T-helper 1 cell treated with Interleukin-12 subunit alpha and Interleukin-12 subunit beta and Interleukin-4 antibody, amounts not matched to agents 30 μg/mL and 1 μg/mL, for 36 hours (primary cell): ENCODE results near the gene NBPF4.
"Not testable (repeated sequence)": the region's sequence is repeated elsewhere in the genome, so short reads cannot be mapped to it uniquely, and the experiment has no call there.

Source experiments
- H3K27ac Mint-ChIP-seq: one replicate; pipeline ENCODE4 v1.8.0; 2021; ENCODE audit warnings: mild to moderate bottlenecking, mixed read lengths
- H3K27me3 Mint-ChIP-seq: one replicate; pipeline ENCODE4 v1.8.0; 2021; ENCODE audit warnings: low read depth, mixed read lengths
- H3K36me3 Mint-ChIP-seq: one replicate; pipeline ENCODE4 v1.8.0; 2021; ENCODE audit warnings: low read depth, mixed read lengths
- H3K4me1 Mint-ChIP-seq: one replicate; pipeline ENCODE4 v1.8.0; 2021; ENCODE audit warnings: low read depth, mixed read lengths
- H3K4me3 Mint-ChIP-seq: one replicate; pipeline ENCODE4 v1.8.0; 2021; ENCODE audit warnings: mild to moderate bottlenecking, moderate library complexity, mixed read lengths
- H3K9me3 Mint-ChIP-seq: one replicate; pipeline ENCODE4 v1.8.0; 2021; ENCODE audit warnings: mixed read lengths

The NBPF4 gene

GRCh38 chr1:108217515-108218174 lies 26.2 kb downstream of the NBPF4 start:
- H3K27ac Mint-ChIP-seq, H3K9me3 Mint-ChIP-seq, H3K4me3 Mint-ChIP-seq, H3K36me3 Mint-ChIP-seq, H3K4me1 Mint-ChIP-seq: not testable (repeated sequence)
- peaks cover 21% of the 10 kb centered on the region for H3K27me3 Mint-ChIP-seq

- H3K27ac Mint-ChIP-seq, H3K36me3 Mint-ChIP-seq, H3K4me1 Mint-ChIP-seq, H3K9me3 Mint-ChIP-seq, H3K4me3 Mint-ChIP-seq: not testable (repeated sequence)
- H3K27me3 Mint-ChIP-seq = peaks cover 25% of the 10 kb centered on the region
Measured at GRCh38 chr1:108217007-108217406, 26.9 kb downstream of the NBPF4 start.

- H3K36me3 Mint-ChIP-seq, H3K27ac Mint-ChIP-seq, H3K4me3 Mint-ChIP-seq, H3K4me1 Mint-ChIP-seq, H3K9me3 Mint-ChIP-seq: not testable (repeated sequence)
- H3K27me3 Mint-ChIP-seq = peaks cover 31% of the 10 kb centered on the region
Measured at GRCh38 chr1:108216028-108216890, 27.6 kb downstream of the NBPF4 start.

GRCh38 chr1:108214641-108215465 lies 29.0 kb downstream of the NBPF4 start:
- Mint-ChIP-seq H3K27me3 (peaks cover 38% of the 10 kb centered on the region), H3K4me1 (peaks cover 11% of the 10 kb centered on the region)
- H3K27ac Mint-ChIP-seq, H3K4me3 Mint-ChIP-seq, H3K36me3 Mint-ChIP-seq, H3K9me3 Mint-ChIP-seq: not testable (repeated sequence)

GRCh38 chr1:108211014-108211413 lies 32.9 kb downstream of the NBPF4 start:
- no peaks in the 10 kb centered on the region for H3K36me3 Mint-ChIP-seq

GRCh38 chr1:108209456-108210108 lies 34.3 kb downstream of the NBPF4 start:
- Mint-ChIP-seq H3K36me3 (no peaks in the 10 kb centered on the region), H3K4me1 (peaks cover 9% of the 10 kb centered on the region), H3K9me3 (no peaks in the 10 kb centered on the region), H3K27me3 (peaks cover 66% of the 10 kb centered on the region), H3K27ac (no peak overlapping the region), H3K4me3 (no peak overlapping the region)

More at GRCh38 chr1:108211014-108211413, 32.9 kb downstream of the NBPF4 start:
- Mint-ChIP-seq H3K4me3 (no peak overlapping the region), H3K27ac (no peak overlapping the region), H3K27me3 (peaks cover 57% of the 10 kb centered on the region), H3K9me3 (no peaks in the 10 kb centered on the region), H3K4me1 (peaks cover 11% of the 10 kb centered on the region)

GRCh38 chr1:108208724-108209446 lies 35.0 kb downstream of the NBPF4 start:
- peaks cover 9% of the 10 kb centered on the region for H3K4me1 Mint-ChIP-seq
- no peak overlapping the region for H3K27ac Mint-ChIP-seq
- peaks cover 5% of the 10 kb centered on the region for H3K9me3 Mint-ChIP-seq
- no peak overlapping the region for H3K4me3 Mint-ChIP-seq
- H3K27me3 Mint-ChIP-seq = peaks cover 73% of the 10 kb centered on the region
- H3K36me3 Mint-ChIP-seq = no peaks in the 10 kb centered on the region

- peaks cover 16% of the 10 kb centered on the region for H3K4me1 Mint-ChIP-seq
- H3K9me3 Mint-ChIP-seq, H3K36me3 Mint-ChIP-seq, H3K4me3 Mint-ChIP-seq, H3K27ac Mint-ChIP-seq: not testable (repeated sequence)
- peaks cover 47% of the 10 kb centered on the region for H3K27me3 Mint-ChIP-seq
Measured at GRCh38 chr1:108203582-108203981, 40.3 kb downstream of the NBPF4 start.

GRCh38 chr1:108201687-108202086 lies 42.2 kb downstream of the NBPF4 start:
- Mint-ChIP-seq H3K36me3 (peaks cover 13% of the 10 kb centered on the region), H3K4me1 (peaks cover 30% of the 10 kb centered on the region), H3K27ac (no peak overlapping the region), H3K4me3 (no peak overlapping the region), H3K27me3 (peaks cover 34% of the 10 kb centered on the region), H3K9me3 (peaks cover 6% of the 10 kb centered on the region)

- Mint-ChIP-seq H3K27ac (peak overlapping the region; percentile 79), H3K9me3 (peaks cover 6% of the 10 kb centered on the region), H3K27me3 (peaks cover 24% of the 10 kb centered on the region), H3K4me1 (peaks cover 30% of the 10 kb centered on the region), H3K36me3 (peaks cover 13% of the 10 kb centered on the region), H3K4me3 (peak overlapping the region; percentile 83)
Measured at GRCh38 chr1:108200687-108201051, 43.2 kb downstream of the NBPF4 start.

- Mint-ChIP-seq H3K27ac (peak within 1 kb of the TSS; percentile 79), H3K4me1 (peaks cover 33% of the 10 kb centered on the region), H3K9me3 (peaks cover 9% of the 10 kb centered on the region), H3K4me3 (peak within 1 kb of the TSS; percentile 86), H3K27me3 (peaks cover 19% of the 10 kb centered on the region), H3K36me3 (peaks cover 16% of the 10 kb centered on the region)
Measured at GRCh38 chr1:108199781-108200686, 43.8 kb downstream of the NBPF4 start, which contains the start of gene SLC25A24. SLC25A24 (minus strand) TSS chr1:108200343; CDS start chr1:108200138, 205 bp downstream.

GRCh38 chr1:108199201-108199691 lies 44.6 kb downstream of the NBPF4 start:
- H3K27ac Mint-ChIP-seq = peak overlapping the region; percentile 68
- peak overlapping the region; percentile 86 for H3K4me3 Mint-ChIP-seq
- peaks cover 21% of the 10 kb centered on the region for H3K36me3 Mint-ChIP-seq
- peaks cover 33% of the 10 kb centered on the region for H3K4me1 Mint-ChIP-seq
- peaks cover 10% of the 10 kb centered on the region for H3K9me3 Mint-ChIP-seq
- peaks cover 11% of the 10 kb centered on the region for H3K27me3 Mint-ChIP-seq

GRCh38 chr1:108194051-108194450 lies 49.8 kb downstream of the NBPF4 start:
- Mint-ChIP-seq H3K27me3 (no peaks in the 10 kb centered on the region), H3K9me3 (peaks cover 15% of the 10 kb centered on the region), H3K36me3 (peaks cover 38% of the 10 kb centered on the region), H3K27ac (no peak overlapping the region), H3K4me1 (peaks cover 24% of the 10 kb centered on the region), H3K4me3 (no peak overlapping the region)
